CD4-positive, alpha-beta T cell treated with Interleukin-6 for 4 hours (primary cell): ENCODE results near the gene HOXA5.

Experiments
- DNase-seq: peaks from one replicate; pipeline ENCODE4 v3.0.0-alpha.2; 2020; ENCODE audit warnings: mixed read lengths

The HOXA5 gene

DNA sequence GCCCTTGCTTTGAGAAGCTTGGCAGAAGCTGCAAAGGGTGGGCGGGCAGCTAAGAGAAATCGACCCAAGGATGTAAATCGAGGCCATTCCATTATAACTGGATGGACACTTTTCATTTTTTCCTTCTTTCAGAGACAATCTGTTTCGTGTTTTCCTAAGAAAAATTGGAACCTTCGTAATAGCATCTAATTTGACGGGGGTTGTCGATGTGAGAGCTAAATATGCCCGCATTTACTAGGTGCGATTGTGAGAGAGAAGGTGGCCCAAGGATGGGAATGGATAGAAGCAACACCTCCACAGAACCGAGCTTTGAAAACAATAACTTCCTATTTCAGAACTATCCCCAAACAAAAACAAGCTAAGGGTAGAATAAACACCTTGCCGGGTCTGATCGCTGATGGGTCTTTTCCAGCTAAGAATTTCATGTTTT, 12.1 kb downstream of the HOXA5 start:
- DNase-seq = no peak

DNA sequence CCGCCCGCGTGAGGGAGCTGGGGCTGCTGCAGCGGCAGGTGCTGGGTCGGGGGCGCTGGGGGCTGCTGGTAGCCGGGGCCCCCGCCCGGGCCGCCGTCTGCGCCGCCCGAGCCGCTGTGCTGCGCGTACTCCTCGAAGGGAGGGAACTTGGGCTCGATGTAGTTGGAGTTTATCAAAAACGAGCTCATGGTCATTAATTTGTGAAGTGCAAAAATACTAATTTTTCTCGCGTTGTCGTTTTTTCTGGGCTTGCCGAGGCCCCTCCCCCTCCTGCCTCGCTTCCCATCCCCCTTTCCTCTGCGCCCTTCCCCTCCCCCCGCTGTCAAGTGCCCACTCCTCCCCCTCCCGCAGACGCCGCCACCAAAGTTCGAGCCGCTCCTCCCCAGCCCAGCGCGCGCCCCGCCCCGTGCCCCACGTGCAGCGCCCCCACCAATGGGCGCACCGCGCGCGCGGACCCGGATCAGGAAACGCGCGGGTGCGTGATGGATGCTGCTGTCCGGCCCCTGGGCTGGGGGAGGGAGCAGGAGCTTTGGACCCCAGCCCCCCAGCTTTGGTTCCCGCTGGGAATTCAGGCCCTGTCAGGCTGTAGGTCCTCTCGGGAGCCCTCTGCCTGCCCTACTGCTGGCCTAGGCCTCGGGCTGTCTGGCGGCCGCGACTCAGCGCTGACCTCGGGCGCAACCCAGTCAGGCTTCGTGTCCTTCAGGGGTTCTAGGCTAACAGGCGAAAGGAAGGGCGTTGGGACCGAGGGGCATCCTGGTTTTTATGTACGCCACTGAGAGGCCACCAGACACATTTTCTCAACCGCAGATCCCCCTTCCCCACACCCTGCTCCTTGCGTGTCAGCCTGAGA, 12.7 kb downstream of the HOXA5 start, which contains the start of gene HOXA4:
Gene HOXA4, minus strand, starts transcription at position 218 of the 850 bp plus-strand sequence. Its CDS starts 24 bp downstream, at position 194.
- DNase-seq = peak; percentile 85

DNA sequence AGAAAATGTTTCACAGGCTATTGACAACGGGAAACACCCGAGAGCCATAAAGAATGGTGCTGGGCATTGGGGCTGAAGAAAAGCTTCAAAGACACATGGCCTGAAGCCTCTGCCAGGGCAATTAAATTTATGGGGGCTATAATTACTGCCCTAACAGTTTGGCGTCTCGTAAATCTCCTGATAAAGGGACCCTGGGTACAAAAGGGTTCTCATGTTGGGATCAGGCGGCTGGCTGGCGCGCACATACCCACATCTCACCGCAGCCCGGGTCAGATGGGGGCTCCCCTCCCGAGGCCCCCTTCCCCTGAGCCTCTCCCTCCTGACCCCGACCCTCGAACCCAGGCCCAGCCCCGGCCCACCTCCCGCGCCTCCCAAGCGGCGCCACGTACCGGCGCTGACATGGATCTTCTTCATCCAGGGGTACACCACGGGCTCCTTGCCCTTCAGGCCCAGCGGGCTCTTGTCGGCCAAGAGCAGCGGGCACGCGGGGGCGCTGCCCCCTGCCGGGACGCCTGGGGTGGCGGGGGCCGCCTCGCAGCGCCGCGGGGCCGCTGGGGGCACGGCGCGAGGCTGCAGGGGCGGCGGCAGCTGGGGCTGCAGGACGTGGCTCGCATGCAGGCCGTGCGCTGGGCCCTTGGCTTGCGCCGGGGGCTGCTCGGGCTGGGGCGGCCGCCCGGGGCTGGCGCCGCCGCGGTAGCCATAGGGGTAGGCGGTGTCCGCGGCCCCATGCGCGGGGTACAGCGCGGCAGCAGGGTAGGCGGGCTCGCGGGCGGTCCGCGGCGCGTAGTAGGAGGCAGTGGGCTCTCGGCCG, 13.5 kb downstream of the HOXA5 start:
- DNase-seq = peak; percentile 26

DNA sequence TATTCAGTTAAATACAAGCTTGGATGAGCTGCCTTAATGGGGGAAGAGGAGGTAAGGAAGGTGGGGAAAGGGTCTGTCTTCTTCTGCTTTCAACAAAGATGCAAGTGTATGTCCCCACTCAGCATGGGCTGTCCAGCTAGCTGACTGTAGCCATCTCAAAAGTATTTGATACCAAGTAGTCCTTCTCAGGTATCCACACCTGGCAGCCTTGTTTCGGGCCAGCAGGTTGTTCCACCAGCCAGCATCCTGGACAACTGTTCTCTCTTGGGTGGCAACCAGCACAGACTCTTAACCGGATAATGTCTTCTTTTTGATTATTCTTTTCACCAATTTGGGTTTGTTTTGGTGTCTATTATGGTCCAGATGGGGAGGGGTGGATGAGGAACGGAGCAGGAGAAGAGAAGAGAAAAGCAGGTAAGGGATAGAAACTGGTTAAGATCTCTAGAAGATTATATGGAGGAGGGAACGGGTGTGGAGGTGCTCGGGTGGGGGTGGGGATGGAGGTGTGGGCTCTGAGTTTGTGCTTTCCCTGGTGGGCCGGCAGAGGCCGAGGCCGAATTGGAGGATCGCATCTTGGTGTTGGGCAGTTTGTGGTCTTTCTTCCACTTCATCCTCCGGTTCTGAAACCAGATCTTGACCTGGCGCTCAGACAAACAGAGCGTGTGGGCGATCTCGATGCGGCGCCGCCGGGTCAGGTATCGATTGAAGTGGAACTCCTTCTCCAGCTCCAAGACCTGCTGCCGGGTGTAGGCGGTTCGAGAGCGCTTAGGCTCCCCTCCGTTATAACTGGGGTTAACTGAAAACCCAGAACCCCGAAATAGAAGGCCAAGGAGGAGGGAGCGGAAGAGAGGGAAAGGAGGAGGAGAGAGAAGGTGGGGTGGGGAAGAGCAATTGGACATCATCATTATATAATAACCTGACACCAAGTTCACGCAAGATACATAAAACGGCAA, 14.4 kb downstream of the HOXA5 start:
- DNase-seq = no peak

DNA sequence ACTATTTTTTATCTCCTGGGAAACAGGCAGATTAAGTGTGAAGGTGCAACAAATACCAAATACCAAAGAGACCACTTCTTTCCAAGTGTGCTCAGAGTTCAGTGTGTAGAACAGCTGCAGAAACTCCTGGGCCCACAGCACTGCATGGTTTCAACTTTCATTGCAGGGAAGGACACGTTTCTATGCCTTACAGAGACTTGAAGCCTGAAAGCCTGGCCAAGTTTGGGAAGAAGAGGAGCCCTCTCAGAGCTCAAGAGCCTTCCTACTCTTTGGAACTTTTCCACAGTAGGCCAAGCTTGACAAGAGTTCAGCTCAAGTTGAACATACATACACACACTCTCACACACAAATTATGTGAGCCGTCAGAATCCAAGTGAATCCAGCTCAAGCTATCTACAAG, 15.4 kb downstream of the HOXA5 start:
- no peak for DNase-seq

DNA sequence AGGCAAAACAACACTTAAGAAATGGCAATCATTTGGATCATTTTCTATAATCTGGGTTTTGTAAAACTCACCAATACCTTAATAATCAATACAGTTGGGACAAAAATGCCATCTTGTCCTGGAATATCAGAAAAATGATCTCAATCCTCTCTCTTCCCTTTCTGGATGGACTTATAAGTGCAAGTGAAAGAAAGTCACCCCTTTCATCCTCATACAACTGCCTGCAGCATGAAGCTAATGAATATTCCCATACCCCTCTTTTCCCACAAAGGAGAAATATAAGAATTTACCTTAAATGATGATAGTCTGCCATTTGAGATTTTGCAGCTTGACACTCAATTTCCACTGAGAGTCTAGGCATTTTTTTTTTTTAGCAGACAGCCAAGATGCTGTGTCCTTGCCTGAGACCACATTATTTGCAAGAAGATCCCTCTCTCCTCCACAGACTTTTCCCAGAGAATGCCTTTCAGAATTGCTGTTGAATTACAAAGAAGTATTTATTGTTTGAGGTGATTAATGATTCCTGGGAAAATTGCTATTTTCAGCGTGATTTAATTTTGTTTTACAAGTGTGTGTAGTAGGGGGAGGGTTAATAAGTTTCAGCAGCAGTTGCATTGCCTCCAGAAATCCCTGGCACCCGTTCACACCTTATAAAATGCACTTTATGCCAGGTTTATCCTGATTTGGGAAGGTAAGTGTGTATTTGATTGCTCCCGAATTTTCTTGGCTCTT, 16.7 kb downstream of the HOXA5 start:
- DNase-seq = no peak

DNA sequence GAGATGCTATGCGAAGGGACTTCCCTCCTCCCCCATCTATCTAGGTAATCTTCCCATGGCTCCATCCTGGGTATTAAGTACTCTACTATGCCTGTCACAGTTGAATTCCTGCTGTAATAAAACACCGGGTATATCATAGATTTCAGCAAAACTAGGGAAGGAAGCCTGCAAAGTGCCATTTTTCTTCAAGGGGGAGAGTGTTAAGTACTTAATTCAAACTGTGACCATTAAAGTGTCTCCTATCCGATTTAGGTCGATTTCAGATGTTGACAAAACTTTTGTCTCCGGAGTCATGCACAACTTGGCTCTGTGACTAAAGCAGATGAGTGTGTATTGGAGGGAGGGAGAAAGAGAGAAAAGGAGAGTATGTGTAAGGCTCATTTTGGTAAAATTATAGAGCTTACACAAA, 17.5 kb downstream of the HOXA5 start:
- no peak for DNase-seq

DNA sequence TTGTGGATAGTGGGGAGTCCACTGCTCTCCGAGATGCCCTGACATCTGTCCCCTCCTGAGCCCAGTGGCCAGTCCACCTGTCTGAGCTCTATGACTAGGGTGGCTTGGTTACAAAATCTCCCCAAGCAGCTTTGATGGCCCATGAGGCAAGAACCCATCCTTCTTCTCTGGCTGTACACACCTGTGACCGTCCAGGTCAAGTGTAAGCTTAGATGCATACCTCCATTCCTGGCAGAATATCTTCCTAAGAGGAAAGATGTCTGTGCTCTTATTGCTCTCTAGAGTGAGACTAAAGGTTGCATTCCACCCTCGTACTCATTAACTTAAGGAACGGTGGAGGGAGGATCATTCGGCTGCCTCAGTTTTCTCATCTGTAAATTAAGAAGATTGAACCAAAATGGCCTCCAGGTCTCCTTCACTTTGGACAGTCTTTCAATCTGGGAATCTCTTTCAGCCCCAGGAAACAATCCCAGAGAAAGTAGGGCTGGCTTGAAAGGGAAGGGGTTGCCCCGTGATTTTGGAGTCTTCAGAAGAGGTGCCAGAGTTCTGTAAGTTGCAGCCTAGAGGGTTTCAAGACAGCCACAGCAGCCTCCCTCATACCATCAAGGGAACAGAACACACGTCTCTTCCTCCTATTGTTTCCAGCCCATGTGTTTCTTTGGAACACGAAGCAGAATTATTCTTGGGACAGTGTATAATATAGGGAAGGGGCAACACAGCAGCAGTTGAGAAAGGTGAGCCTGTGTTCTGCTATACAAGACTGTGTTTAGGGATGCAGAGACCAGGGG, 18.4 kb downstream of the HOXA5 start:
- DNase-seq = no peak

DNA sequence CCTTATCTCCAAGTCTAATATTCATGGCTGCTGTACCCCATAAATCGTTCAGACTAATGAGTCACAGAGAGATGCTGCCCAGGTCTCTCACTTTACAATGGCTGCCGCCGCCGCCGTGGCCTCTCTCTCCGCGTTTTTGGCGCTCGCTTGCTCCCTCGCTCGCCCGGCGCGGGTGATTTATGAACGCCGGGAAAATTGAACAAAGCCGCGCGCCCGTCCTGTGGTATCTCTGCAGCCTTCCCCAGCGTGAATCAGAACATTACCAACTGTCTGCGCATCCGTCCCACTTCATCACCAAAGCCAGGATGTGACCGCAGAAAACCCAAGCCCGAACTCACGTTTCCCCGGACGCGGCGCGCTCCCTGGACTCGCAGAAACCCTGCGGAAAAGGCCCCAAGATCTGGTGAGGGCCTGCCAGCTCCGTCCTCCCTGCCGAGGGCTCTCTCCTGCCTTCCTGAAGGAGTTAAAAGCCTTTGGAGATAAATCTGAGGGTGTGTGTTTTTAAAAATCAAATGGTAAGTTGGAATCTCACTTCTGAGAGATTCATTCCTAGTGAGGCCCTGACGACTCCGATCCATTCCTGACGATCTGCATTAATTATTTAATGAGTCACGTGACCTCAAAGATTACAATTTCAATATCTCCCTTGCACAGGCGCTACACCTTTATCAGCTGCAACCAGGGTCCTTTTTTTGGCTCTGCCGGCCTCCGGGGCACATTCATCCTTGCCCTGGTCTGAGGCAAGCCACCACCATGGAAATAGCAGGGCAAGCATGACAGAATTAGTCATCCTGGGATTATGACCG, 19.2 kb downstream of the HOXA5 start:
- no peak for DNase-seq

DNA sequence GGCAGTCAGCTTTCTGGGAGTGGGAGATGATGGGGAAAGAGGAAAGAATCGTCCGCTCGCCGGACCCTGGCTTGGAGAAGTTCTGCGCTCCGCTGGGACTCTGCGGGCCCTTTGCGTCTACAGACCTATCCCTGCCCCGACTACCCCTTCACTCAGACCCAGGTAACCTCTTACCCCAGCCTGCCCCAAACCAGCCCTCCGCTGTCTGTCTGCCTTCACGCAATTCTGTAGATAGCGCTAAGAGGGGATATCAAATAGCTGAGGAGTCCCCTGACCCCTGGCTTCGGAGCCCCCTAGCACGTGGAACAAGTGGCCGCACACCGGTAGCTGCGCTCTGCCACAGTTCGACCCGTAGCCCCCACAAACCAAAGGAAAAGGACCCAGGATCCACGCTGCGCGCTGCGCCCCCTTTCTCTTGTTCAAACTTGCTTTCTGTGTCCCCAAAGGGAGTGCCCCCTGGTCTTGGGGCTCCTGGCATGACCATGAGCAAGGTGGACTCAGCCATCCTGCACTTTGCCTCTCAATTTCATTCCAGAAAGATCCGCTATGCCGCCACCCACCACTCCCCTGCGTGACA, 19.9 kb downstream of the HOXA5 start:
- DNase-seq = no peak

DNA sequence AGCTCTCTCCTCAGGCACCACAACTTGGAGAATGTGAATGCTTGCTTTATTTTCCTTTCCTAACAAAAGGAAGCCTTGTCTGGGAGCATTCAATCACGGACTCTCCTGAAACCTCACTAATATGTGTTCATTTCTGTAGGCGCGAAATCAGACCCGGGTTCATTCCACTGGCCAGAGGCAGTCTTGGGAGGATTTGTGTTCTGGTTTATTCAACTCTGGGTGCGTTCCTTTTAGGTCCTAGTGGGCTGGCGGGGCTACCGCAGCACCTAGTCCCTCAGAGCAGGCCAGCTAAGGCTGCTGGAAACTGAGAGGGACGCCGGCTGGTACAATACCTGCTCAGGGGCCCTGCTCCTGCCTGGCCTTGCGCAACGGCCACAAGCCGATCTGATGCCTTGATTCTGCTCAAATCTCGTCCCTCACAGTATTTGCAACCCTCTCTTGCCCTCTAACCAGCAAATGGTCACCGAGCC, 20.4 kb downstream of the HOXA5 start:
- DNase-seq = no peak

DNA sequence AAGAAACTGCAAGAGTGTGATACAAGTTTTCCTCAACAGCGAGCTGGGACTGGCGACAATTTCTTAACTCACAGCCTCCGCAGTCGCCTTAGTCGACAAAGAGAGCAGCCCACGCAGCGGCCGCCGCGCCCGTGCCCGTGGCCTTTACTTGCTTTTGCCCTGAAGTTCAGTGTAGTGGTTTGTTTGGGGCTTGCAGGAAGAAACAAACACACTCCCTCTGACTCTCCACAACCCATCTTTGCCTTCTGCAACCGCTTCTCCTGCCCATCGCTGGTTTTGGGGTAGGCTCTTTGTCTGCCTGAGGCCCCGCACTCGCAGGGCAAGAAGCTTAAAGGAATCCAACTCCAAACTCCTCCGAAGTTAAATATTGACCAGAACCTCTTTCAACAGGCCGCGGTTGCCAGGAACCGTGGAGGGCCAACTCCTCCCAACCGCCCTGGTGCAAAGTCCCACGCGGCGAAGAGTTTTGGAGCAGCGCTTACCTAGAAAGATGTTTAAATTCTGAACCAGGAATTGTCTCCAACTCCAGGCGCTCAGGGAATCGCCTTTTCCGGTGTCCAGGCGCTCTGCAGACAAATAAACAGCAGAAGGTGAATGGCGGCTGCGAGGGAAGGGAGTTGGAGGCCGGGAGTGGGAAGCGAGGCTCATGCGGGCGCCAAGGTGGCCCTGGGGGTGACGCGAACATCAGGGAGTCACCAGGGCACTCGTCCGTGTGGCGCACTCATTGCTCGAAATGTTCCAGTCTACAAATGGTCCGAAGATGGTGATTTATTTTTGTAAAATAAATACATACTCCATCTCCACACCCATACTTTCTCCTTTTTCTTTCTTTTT, 21.2 kb downstream of the HOXA5 start:
- no peak for DNase-seq

DNA sequence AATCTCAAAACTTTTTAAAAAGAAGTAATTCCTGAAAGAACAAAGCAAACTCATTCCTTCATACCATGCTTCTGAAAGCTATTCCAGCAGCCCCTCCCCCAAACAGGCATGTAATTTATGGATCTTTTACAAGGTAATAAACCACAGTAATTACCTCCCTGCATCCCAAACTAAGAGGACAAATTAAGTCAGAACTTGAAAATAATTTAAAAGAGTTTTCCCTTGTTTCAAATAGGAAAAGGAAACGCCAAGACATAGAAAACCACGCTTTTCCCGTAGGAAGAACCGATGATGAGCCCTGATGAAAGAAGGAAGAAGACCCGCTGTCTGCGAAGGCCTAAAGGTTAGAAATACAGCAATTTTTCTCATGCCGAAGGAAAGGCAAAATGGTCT, 21.8 kb downstream of the HOXA5 start:
- DNase-seq = no peak

DNA sequence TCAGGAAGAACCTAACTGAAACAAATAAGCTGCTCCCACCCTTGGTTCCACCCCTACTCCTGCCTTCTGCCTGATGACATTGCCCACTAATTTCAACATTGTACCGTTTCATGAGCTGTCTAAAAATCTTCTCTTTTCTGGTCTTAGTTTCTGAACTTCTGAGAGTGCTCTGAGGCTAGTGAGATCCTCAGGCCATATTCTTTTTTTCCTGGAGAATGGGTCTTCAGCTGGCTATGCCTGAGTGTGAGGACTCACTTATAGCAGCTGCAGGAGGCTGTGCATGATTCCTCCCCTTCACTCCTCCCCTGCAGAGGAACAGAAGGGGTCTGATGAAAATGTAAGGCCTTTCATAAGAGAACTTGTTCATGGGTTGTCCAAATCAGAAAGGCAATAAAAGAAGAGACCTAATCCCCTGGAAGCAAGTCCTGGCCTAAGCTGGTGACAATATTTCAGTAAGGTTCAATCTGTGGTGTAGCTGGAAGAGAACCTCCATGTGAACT, 24.0 kb downstream of the HOXA5 start:
- no peak for DNase-seq

DNA sequence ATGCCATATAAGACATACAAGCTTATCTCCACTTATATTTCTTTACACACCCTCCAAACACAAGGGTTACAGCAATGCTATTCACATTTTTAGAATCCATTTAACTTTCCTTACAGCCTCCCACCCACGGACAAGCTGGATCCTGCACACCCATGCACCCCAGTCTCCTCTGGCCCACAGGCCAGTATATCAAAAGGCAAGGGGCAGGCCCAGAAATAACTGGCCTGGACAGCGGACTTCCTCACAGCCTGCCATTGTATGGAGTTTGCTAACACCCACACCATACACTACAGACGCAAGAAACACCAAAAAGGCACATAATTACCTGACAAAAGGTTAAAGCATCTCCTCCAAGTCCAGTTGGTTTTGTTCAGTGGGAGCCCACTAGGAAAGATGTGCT, 24.9 kb downstream of the HOXA5 start:
- DNase-seq = no peak

DNA sequence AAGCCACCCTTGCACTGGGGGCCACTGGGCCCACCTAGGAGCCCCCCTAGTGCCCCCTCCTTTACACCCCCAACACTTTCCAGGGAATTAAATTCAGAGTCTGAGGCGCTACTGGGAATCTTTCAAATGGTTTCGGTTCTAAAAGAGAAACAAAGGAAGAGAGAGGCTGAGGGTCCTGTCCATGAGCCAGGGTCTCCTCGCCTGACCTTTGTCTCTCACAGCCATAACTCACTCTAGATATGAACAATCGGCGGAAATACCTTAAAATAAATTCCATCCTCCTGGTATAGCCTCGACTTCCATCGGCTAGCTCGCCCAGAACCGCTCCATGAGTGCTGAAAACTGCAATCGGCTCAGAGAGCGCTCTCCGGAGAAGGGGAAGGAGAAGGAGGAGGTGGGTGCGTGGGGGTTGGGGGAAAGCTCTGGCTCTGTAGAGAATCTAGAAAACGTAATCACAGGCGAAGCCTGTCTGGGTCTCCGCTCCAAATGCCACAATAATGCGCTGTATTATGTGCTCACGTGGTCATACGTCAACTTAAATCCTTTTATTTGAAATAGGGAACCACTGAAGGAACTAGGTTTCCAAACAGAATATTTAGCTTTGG, 25.5 kb downstream of the HOXA5 start:
- DNase-seq = no peak

DNA sequence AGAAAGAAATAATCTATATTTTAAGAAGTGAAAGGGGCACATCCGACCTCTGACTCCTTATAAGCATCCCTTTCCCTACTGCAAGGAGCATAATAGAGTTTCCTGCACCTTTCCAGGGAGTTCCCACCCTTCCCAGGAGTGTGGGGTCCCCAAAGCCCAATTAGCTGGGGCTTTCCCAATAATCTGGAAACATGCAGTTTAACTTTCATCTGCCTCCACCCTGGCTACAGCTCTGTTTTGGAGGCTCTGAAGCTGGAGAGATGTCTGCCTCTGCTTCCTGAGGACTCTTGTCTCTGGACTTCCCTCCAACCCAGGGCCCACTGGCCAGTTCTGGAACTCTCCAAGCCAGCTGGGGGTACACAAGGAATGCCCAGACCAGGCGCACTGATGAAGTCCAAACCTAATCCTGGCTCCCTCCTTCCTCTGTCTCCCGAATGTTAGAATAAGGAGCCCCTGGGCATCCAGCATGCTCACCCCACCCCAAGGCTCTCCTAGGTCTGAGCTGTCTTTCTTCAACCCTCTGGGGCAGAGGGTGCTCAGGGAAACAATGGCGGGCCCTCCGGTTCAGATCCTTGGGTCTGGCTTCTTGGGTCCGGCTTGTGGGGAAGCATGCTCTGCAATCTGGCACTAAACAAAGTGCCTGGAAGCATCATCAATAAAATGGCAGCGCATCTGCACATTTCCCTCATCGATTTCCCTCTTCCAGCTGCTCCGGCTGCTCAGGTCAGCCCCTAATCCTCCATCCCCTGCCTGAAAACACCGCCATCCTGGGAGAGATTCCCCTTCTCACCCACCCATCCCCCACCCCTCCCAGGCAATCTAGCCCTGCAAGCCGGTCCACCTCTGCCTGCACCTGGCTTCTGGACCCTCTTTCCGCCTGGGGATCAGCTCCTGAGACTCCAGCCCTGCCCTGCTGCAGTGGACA, 26.3 kb downstream of the HOXA5 start:
- DNase-seq = no peak
